ENCODE data around the gene ADAMTS1. TPM values are rescaled to one million over a fixed set of nuclear protein-coding genes. Genes with fewer than 3 reads are reported as not detected.

The ADAMTS1 gene
- polyA plus RNA-seq, 3 donors = 0.01 TPM; not detected in 2

DNA sequence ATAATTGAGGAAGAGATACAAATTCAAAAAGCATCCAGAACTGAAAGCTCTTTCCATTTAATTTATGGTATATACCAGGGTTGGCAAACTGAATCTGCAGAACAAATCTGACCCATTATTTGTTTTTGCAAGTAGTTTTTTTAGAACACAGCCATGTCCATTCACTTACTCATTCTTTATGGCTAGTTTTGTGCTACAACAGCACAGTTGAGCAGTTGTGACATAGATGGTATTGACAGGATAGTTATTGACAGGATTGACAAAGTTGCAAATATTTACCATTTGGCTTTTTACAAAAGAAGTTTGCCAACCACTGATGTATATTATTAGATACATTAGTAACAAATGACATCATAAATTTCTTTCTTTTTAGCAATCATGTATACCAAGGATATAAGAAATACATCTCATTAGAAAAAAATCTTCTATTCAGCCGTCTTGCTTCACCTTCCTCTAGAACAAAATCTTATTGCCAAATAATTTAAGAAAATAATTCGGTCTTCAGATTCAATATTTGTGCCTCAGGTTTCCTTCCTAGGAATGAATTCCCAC, 9.4 kb downstream of the ADAMTS1 start:
- TF ChIP-seq, protein P1, sequence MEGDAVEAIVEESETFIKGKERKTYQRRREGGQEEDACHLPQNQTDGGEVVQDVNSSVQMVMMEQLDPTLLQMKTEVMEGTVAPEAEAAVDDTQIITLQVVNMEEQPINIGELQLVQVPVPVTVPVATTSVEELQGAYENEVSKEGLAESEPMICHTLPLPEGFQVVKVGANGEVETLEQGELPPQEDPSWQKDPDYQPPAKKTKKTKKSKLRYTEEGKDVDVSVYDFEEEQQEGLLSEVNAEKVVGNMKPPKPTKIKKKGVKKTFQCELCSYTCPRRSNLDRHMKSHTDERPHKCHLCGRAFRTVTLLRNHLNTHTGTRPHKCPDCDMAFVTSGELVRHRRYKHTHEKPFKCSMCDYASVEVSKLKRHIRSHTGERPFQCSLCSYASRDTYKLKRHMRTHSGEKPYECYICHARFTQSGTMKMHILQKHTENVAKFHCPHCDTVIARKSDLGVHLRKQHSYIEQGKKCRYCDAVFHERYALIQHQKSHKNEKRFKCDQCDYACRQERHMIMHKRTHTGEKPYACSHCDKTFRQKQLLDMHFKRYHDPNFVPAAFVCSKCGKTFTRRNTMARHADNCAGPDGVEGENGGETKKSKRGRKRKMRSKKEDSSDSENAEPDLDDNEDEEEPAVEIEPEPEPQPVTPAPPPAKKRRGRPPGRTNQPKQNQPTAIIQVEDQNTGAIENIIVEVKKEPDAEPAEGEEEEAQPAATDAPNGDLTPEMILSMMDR (IDR thresholded peaks at IDR 0.05) = no peak
- Histone ChIP-seq H3K79me2 (ENCODE audit: insufficient read depth, low read length) (no peaks in the 10 kb centered on the region), H3K4me2 (replicated peaks; ENCODE audit: extremely low read depth, low read length, poor library complexity, severe bottlenecking) (no peak overlapping the region), H3K27me3 (ENCODE audit: control insufficient read depth in 2 of 2, insufficient read depth in 2 of 2, low read length in 2 of 2) (no peaks in the 10 kb centered on the region), H3K9ac (ENCODE audit: insufficient read depth, low read length, poor library complexity, severe bottlenecking) (no peak overlapping the region), H3K4me1 (ENCODE audit: control insufficient read depth in 1 of 2, insufficient read depth in 2 of 2, low read length in 2 of 2) (no peaks in the 10 kb centered on the region), H3K36me3 (replicated peaks in 1 of 2; ENCODE audit: control insufficient read depth in 1 of 2, insufficient read depth in 2 of 2, low read length in 2 of 2) (no peaks in the 10 kb centered on the region), H3K27ac (ENCODE audit: low read depth in 1 of 2, low read length in 2 of 2) (no peak overlapping the region), H3K9me3 (replicated peaks in 1 of 2; ENCODE audit: control insufficient read depth in 1 of 2, insufficient read depth in 1 of 2, low read length in 2 of 2) (no peaks in the 10 kb centered on the region), H2AFZ (ENCODE audit: insufficient read depth, low read depth, low read length, poor library complexity, severe bottlenecking) (no peak overlapping the region), H3K4me3 (replicated peaks in 1 of 3; ENCODE audit: low read depth in 2 of 3, low read length in 3 of 3) (no peak overlapping the region), H4K20me1 (ENCODE audit: insufficient read depth, low read length) (no peaks in the 10 kb centered on the region)
- DNase-seq = no peak
- Mint-ChIP-seq H3K27ac (no peak overlapping the region), H3K36me3 (no peaks in the 10 kb centered on the region), H3K4me3 (no peak overlapping the region), H3K4me1 (no peaks in the 10 kb centered on the region), H3K27me3 (ENCODE audit: low read depth in 3 of 3) (peaks cover 0 to 6% (median 0%) of the 10 kb centered on the region in 3 donors), H3K9me3 (peaks cover 0 to 3% (median 0%) of the 10 kb centered on the region in 7 donors)
- intact Hi-C loops (cut with micrococcal nuclease) = no loop called here
- WGBS (ENCODE audit: insufficient coverage) = no CpG with 5 or more reads among the region's 2 CpGs

- WGBS (ENCODE audit: insufficient coverage) = no CpG with 5 or more reads among the region's 7 CpGs
Measured at GRCh38 chr21:26835027-26835713, 10.0 kb downstream of the ADAMTS1 start.

More at GRCh38 chr21:26835027-26835713, 10.0 kb downstream of the ADAMTS1 start:
- no peaks in the 10 kb centered on the region for H3K4me1 Mint-ChIP-seq
- Histone ChIP-seq H3K36me3 (replicated peaks in 1 of 2; ENCODE audit: control insufficient read depth in 1 of 2, insufficient read depth in 2 of 2, low read length in 2 of 2) (no peaks in the 10 kb centered on the region), H3K79me2 (ENCODE audit: insufficient read depth, low read length) (no peaks in the 10 kb centered on the region), H3K4me3 (replicated peaks in 1 of 3; ENCODE audit: low read depth in 2 of 3, low read length in 3 of 3) (no peak overlapping the region), H3K4me1 (ENCODE audit: control insufficient read depth in 1 of 2, insufficient read depth in 2 of 2, low read length in 2 of 2) (no peaks in the 10 kb centered on the region), H3K27ac (ENCODE audit: low read depth in 1 of 2, low read length in 2 of 2) (no peak overlapping the region), H2AFZ (ENCODE audit: insufficient read depth, low read depth, low read length, poor library complexity, severe bottlenecking) (no peak overlapping the region), H3K4me2 (replicated peaks; ENCODE audit: extremely low read depth, low read length, poor library complexity, severe bottlenecking) (no peak overlapping the region), H3K9ac (ENCODE audit: insufficient read depth, low read length, poor library complexity, severe bottlenecking) (no peak overlapping the region), H4K20me1 (ENCODE audit: insufficient read depth, low read length) (no peaks in the 10 kb centered on the region), H3K9me3 (replicated peaks in 1 of 2; ENCODE audit: control insufficient read depth in 1 of 2, insufficient read depth in 1 of 2, low read length in 2 of 2) (no peaks in the 10 kb centered on the region), H3K27me3 (ENCODE audit: control insufficient read depth in 2 of 2, insufficient read depth in 2 of 2, low read length in 2 of 2) (no peaks in the 10 kb centered on the region)
- peaks cover 0 to 5% (median 0%) of the 10 kb centered on the region in 3 donors for H3K27me3 Mint-ChIP-seq (ENCODE audit: low read depth in 3 of 3)
- H3K27ac Mint-ChIP-seq = no peak overlapping the region
- no peak overlapping the region for H3K4me3 Mint-ChIP-seq
- DNase-seq = no peak
- TF ChIP-seq, protein P1 (IDR thresholded peaks at IDR 0.05) = no peak
- H3K9me3 Mint-ChIP-seq = peaks cover 0 to 3% (median 0%) of the 10 kb centered on the region in 7 donors
- no peaks in the 10 kb centered on the region for H3K36me3 Mint-ChIP-seq
- intact Hi-C loops (cut with micrococcal nuclease) = no loop called here
